Measurements from ENCODE around the gene C14orf119. TPM values are rescaled to one million over a fixed set of nuclear protein-coding genes. Genes with fewer than 3 reads are reported as not detected.

Gene C14orf119
- total RNA-seq, 4 donors from 2014 or later, result 22.3 to 45.0 (median 41.7) TPM

GRCh38 chr14:23080474-23080873 lies 14.8 kb upstream of the C14orf119 start:
- TF ChIP-seq, protein P1, sequence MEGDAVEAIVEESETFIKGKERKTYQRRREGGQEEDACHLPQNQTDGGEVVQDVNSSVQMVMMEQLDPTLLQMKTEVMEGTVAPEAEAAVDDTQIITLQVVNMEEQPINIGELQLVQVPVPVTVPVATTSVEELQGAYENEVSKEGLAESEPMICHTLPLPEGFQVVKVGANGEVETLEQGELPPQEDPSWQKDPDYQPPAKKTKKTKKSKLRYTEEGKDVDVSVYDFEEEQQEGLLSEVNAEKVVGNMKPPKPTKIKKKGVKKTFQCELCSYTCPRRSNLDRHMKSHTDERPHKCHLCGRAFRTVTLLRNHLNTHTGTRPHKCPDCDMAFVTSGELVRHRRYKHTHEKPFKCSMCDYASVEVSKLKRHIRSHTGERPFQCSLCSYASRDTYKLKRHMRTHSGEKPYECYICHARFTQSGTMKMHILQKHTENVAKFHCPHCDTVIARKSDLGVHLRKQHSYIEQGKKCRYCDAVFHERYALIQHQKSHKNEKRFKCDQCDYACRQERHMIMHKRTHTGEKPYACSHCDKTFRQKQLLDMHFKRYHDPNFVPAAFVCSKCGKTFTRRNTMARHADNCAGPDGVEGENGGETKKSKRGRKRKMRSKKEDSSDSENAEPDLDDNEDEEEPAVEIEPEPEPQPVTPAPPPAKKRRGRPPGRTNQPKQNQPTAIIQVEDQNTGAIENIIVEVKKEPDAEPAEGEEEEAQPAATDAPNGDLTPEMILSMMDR (IDR thresholded peaks at IDR 0.05; ENCODE audit: low read depth), result no peak

DNA sequence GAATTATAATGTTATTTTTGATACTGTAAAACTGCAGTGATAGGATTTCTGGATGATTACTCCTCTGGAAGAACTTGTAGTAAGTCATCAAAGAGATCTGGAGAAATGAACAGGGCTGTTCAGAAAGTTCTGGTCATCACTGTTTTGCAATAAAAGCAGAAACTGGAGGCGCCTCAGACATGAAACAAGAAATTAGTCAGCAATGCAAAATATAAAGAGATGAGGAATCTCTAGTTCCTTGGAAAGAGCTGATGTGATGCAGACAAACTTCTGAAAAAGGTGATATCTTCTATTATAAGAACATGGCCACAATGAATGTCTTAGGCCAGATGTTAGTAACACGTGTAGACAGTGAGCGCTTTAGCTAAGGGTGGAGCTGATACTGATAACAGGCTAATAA lies 9.8 kb upstream of the C14orf119 start:
- TF ChIP-seq, protein P1 (IDR thresholded peaks at IDR 0.05; ENCODE audit: low read depth), result no peak

GRCh38 chr14:23086565-23086964 lies 8.7 kb upstream of the C14orf119 start:
- TF ChIP-seq, protein P1 (IDR thresholded peaks at IDR 0.05; ENCODE audit: low read depth), result no peak

- TF ChIP-seq, protein P1 (IDR thresholded peaks at IDR 0.05; ENCODE audit: low read depth), result no peak
Observed at GRCh38 chr14:23089498-23090253, 5.6 kb upstream of the C14orf119 start.

- TF ChIP-seq, protein P1 (IDR thresholded peaks at IDR 0.05; ENCODE audit: low read depth), result no peak
Observed at GRCh38 chr14:23090254-23090636, 5.1 kb upstream of the C14orf119 start.

- TF ChIP-seq, protein P1 (IDR thresholded peaks at IDR 0.05; ENCODE audit: low read depth), result no peak
Observed at GRCh38 chr14:23091294-23092225, 3.7 kb upstream of the C14orf119 start.

- TF ChIP-seq, protein P1 (IDR thresholded peaks at IDR 0.05; ENCODE audit: low read depth), result no peak
Observed at GRCh38 chr14:23093104-23093503, 2.2 kb upstream of the C14orf119 start.
